A172 (cell line): ENCODE measurements around the gene TRNP1. TPM values are rescaled to one million over a fixed set of nuclear protein-coding genes. Genes with fewer than 3 reads are reported as not detected.

Source experiments
- total RNA-seq: library from RNA; depleted of rRNA; stranded (reverse); fragments of >200 nt; shearing (Covaris generic); gene quantifications from 2 replicates; pipeline ENCODE4 v1.2.3, GENCODE V29; 2014; rRNA removed

TRNP1 gene
- total RNA-seq, 1 experiment from 2014 or later, result 19.3 TPM

Other genes starting within 250 kb of the TRNP1 start
- gene PIGV, start 205.7 kb upstream of the TRNP1 start, total RNA-seq, result 8.0 and 8.9 TPM in 2 replicates
- gene ZDHHC18, start 167.0 kb upstream of the TRNP1 start, total RNA-seq, result 15.0 and 32.4 TPM in 2 replicates
- gene SFN, start 130.5 kb upstream of the TRNP1 start, total RNA-seq, result 20.6 and 30.1 TPM in 2 replicates
- gene GPN2, start 103.4 kb upstream of the TRNP1 start, total RNA-seq, result 6.0 and 6.8 TPM in 2 replicates
- gene GPATCH3, start 93.2 kb upstream of the TRNP1 start, total RNA-seq, result 5.0 and 5.9 TPM in 2 replicates
- gene NR0B2, start 79.7 kb upstream of the TRNP1 start, total RNA-seq, result not detected in 2 replicates
- 70.8 and 79.2 TPM in 2 replicates for gene NUDC, start 71.9 kb upstream of the TRNP1 start, total RNA-seq
- gene KDF1, start 33.2 kb upstream of the TRNP1 start, total RNA-seq, result not detected in 2 replicates
- gene TENT5B, start 19.2 kb downstream of the TRNP1 start, total RNA-seq, result 15.9 and 25.8 TPM in 2 replicates
- 2.3 and 5.2 TPM in 2 replicates for gene SLC9A1, start 161.4 kb downstream of the TRNP1 start, total RNA-seq
- gene WDTC1, start 240.9 kb downstream of the TRNP1 start, total RNA-seq, result 7.6 and 8.8 TPM in 2 replicates